Measurements from ENCODE around the gene MYRIP. TPM values are rescaled to one million over a fixed set of nuclear protein-coding genes. Genes with fewer than 3 reads are reported as not detected.

The MYRIP gene
- total and polyA plus RNA-seq, 2 experiments from 2014 or later, result 1.5 to 1.8 TPM

DNA sequence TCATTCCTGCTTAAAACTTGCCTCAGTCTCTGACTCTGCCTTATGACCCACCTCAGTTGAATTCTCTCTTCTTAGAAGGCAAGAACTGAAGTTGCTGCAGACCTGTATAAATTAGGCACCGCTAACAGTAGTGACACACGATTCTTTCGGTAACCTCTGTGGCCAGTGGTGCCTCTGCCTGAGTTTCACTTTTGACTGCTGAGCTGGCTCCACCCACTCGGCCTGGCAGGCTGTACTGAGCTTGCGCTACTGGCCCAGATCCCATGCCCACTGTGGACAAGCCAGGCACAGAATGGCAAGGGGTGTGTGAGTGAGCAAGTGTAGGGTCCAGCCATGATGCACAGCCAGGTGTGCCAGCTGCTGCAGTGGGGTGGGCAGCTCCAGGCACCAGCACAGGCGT is 481.0 kb downstream of the MYRIP start:
- no peaks in the 10 kb centered on the region for H4K20me1 ChIP-seq (replicated peaks; ENCODE audit: insufficient read depth)
- H3K27me3 ChIP-seq (ENCODE audit: insufficient read depth), result no peaks in the 10 kb centered on the region
- H3K27me3 Mint-ChIP-seq (ENCODE audit: insufficient read depth, low read depth, poor library complexity), result peaks cover 11% of the 10 kb centered on the region
- H3K4me2 ChIP-seq, result no peak overlapping the region
- H3K36me3 ChIP-seq (ENCODE audit: insufficient read depth), result no peaks in the 10 kb centered on the region
- H3K4me1 ChIP-seq (ENCODE audit: insufficient read depth), result peaks cover 12% of the 10 kb centered on the region
- H3K9me2 ChIP-seq (ENCODE audit: insufficient read depth), result no peaks in the 10 kb centered on the region
- peaks cover 15% of the 10 kb centered on the region for H3K4me1 Mint-ChIP-seq
- DNase-seq (ENCODE audit: low spot score) (no peak), ATAC-seq (peak; percentile 53; the same call in 2 of the 3 replicates)
- peaks cover 10% of the 10 kb centered on the region for H3K9me3 Mint-ChIP-seq
- H2AFZ ChIP-seq, result no peak overlapping the region
- no peaks in the 10 kb centered on the region for H3F3A ChIP-seq (replicated peaks; ENCODE audit: low read depth)
- H3K36me3 Mint-ChIP-seq (ENCODE audit: low read depth), result peaks cover 18% of the 10 kb centered on the region
- TF ChIP-seq JUNB (IDR thresholded peaks at IDR 0.05; ENCODE audit: unreplicated experiment) (no peak), CREB1 (CRISPR knock-in tag; IDR thresholded peaks at IDR 0.05; ENCODE audit: low read depth) (no peak)
- TF ChIP-seq, protein P1, sequence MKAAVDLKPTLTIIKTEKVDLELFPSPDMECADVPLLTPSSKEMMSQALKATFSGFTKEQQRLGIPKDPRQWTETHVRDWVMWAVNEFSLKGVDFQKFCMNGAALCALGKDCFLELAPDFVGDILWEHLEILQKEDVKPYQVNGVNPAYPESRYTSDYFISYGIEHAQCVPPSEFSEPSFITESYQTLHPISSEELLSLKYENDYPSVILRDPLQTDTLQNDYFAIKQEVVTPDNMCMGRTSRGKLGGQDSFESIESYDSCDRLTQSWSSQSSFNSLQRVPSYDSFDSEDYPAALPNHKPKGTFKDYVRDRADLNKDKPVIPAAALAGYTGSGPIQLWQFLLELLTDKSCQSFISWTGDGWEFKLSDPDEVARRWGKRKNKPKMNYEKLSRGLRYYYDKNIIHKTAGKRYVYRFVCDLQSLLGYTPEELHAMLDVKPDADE (IDR thresholded peaks at IDR 0.05), result no peak
- TF ChIP-seq, protein P2, sequence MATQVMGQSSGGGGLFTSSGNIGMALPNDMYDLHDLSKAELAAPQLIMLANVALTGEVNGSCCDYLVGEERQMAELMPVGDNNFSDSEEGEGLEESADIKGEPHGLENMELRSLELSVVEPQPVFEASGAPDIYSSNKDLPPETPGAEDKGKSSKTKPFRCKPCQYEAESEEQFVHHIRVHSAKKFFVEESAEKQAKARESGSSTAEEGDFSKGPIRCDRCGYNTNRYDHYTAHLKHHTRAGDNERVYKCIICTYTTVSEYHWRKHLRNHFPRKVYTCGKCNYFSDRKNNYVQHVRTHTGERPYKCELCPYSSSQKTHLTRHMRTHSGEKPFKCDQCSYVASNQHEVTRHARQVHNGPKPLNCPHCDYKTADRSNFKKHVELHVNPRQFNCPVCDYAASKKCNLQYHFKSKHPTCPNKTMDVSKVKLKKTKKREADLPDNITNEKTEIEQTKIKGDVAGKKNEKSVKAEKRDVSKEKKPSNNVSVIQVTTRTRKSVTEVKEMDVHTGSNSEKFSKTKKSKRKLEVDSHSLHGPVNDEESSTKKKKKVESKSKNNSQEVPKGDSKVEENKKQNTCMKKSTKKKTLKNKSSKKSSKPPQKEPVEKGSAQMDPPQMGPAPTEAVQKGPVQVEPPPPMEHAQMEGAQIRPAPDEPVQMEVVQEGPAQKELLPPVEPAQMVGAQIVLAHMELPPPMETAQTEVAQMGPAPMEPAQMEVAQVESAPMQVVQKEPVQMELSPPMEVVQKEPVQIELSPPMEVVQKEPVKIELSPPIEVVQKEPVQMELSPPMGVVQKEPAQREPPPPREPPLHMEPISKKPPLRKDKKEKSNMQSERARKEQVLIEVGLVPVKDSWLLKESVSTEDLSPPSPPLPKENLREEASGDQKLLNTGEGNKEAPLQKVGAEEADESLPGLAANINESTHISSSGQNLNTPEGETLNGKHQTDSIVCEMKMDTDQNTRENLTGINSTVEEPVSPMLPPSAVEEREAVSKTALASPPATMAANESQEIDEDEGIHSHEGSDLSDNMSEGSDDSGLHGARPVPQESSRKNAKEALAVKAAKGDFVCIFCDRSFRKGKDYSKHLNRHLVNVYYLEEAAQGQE (IDR thresholded peaks at IDR 0.05; ENCODE audit: unreplicated experiment), result no peak
- H3K4me3 ChIP-seq, result no peak overlapping the region
- no peak overlapping the region for H3K27ac ChIP-seq (ENCODE audit: low read depth)
- no peak overlapping the region for H3K27ac Mint-ChIP-seq
- no peaks in the 10 kb centered on the region for H3K79me2 ChIP-seq (replicated peaks; ENCODE audit: insufficient read depth)
- H3K4me3 Mint-ChIP-seq, result no peak overlapping the region

DNA sequence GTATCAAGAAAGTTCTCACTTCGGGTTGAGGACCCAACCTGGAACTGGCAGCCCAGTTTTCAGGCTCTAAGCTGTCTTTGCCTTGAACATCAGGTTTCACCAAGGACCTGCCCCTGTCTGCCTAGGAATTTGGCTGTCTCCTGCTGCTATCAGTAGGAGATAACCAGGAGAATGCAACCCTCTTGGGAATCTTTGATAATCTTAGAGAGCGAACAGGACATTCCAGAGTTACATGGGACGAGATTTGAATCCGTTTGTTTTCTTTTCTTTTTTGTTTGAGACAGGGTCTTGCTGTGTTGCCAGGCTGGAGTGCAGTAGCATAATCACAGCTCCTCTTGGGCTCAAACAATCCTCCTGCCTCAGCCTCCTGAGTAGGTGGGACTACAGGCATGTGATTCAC is 482.1 kb downstream of the MYRIP start:
- Histone ChIP-seq H4K20me1 (replicated peaks; ENCODE audit: insufficient read depth) (no peaks in the 10 kb centered on the region), H3F3A (replicated peaks; ENCODE audit: low read depth) (no peaks in the 10 kb centered on the region), H3K27me3 (ENCODE audit: insufficient read depth) (no peaks in the 10 kb centered on the region), H2AFZ (no peak overlapping the region), H3K36me3 (ENCODE audit: insufficient read depth) (no peaks in the 10 kb centered on the region), H3K4me3 (no peak overlapping the region), H3K4me1 (ENCODE audit: insufficient read depth) (peaks cover 12% of the 10 kb centered on the region), H3K27ac (ENCODE audit: low read depth) (no peak overlapping the region), H3K79me2 (replicated peaks; ENCODE audit: insufficient read depth) (no peaks in the 10 kb centered on the region), H3K4me2 (no peak overlapping the region), H3K9me2 (ENCODE audit: insufficient read depth) (no peaks in the 10 kb centered on the region)
- DNase-seq (ENCODE audit: low spot score), result no peak
- peaks cover 18% of the 10 kb centered on the region for H3K36me3 Mint-ChIP-seq (ENCODE audit: low read depth)
- H3K27me3 Mint-ChIP-seq (ENCODE audit: insufficient read depth, low read depth, poor library complexity), result peaks cover 11% of the 10 kb centered on the region
- H3K4me3 Mint-ChIP-seq, result no peak overlapping the region
- H3K4me1 Mint-ChIP-seq, result peaks cover 15% of the 10 kb centered on the region
- no peak for ATAC-seq
- H3K9me3 Mint-ChIP-seq, result peaks cover 10% of the 10 kb centered on the region
- no peak overlapping the region for H3K27ac Mint-ChIP-seq
- TF ChIP-seq EZH2phosphoT487 (IDR thresholded peaks at IDR 0.05; ENCODE audit: unreplicated experiment), result no peak
- TF ChIP-seq STAT1 (IDR thresholded peaks at IDR 0.05; ENCODE audit: unreplicated experiment), result no peak
- TF ChIP-seq CREB1 (CRISPR knock-in tag; IDR thresholded peaks at IDR 0.05; ENCODE audit: low read depth), result no peak
- no peak for TF ChIP-seq POLR2AphosphoS5 (IDR thresholded peaks at IDR 0.05; ENCODE audit: low read depth)
- no peak for TF ChIP-seq NANOG (IDR thresholded peaks at IDR 0.05; ENCODE audit: borderline replicate concordance)
- TF ChIP-seq ZNF331 (CRISPR knock-in tag; IDR thresholded peaks at IDR 0.05; ENCODE audit: low read depth), result no peak
- TF ChIP-seq, protein P2 (IDR thresholded peaks at IDR 0.05; ENCODE audit: unreplicated experiment), result no peak
